OCI-LY3 (cell line): ENCODE results near the gene TSC22D1.

Experiments used
- CTCF ChIP-seq: fragments of 200-600, 300-600 bp; sonication (generic); IDR thresholded peaks from 2 replicates; pipeline ENCODE4 v1.5.1; 2014; ENCODE audit warnings: antibody characterized with exemption, low read length, low read depth
- EZH2phosphoT487 ChIP-seq: fragments of 200-600 bp; shearing (Covaris generic); IDR thresholded peaks from 2 replicates; pipeline ENCODE4 v1.6.1; 2018; ENCODE audit warnings: antibody characterized with exemption, mixed run types, low read depth

GRCh38 chr13:44576351-44577235 lies 463 bp upstream of the TSC22D1 start:
- TF ChIP-seq CTCF (no peak), EZH2phosphoT487 (no peak)
